ENCODE data around the gene NEMF.

- TF ChIP-seq MAX (CRISPR knock-in tag; IDR thresholded peaks at IDR 0.05) = no peak
- no peak for TF ChIP-seq CTCF (IDR thresholded peaks at IDR 0.05)
- no peak for TF ChIP-seq ERG (CRISPR knock-in tag; IDR thresholded peaks at IDR 0.05)
- no peak for TF ChIP-seq ZNF121 (CRISPR knock-in tag; IDR thresholded peaks at IDR 0.05)
- no peak for TF ChIP-seq ATF6 (CRISPR knock-in tag; IDR thresholded peaks at IDR 0.05)
- no peak for TF ChIP-seq MLX (CRISPR knock-in tag; IDR thresholded peaks at IDR 0.05)
- TF ChIP-seq SMAD3 (CRISPR knock-in tag; IDR thresholded peaks at IDR 0.05; ENCODE audit: borderline replicate concordance) = no peak
- TF ChIP-seq ETV6 (CRISPR knock-in tag; IDR thresholded peaks at IDR 0.05) = no peak
- no peak for TF ChIP-seq E2F4 (CRISPR knock-in tag; IDR thresholded peaks at IDR 0.05; ENCODE audit: borderline replicate concordance, low read depth)
- no peak for TF ChIP-seq ATF3 (CRISPR knock-in tag; conservative IDR thresholded peaks at IDR 0.05)
- no peak for TF ChIP-seq IRF1 (CRISPR knock-in tag; IDR thresholded peaks at IDR 0.05)
- no peak for TF ChIP-seq ZNF232 (CRISPR knock-in tag; IDR thresholded peaks at IDR 0.05)
- no peak for TF ChIP-seq CREB1 (CRISPR knock-in tag; IDR thresholded peaks at IDR 0.05)
- TF ChIP-seq EMX1 (CRISPR knock-in tag; IDR thresholded peaks at IDR 0.05) = no peak
Observed at GRCh38 chr14:49754570-49755097, 98.0 kb downstream of the NEMF start.
